GDM1 (cell line): ENCODE results near the gene TNNC1.

Experiments used
- DNase-seq: peaks from one replicate; lab custom pipeline; 2025; lab: John Stamatoyannopoulos, UW

Gene TNNC1

GRCh38 chr3:52442409-52443267 is 11.2 kb downstream of the TNNC1 start:
- no peak for DNase-seq

- no peak for DNase-seq
Measured at GRCh38 chr3:52441772-52442332, 12.0 kb downstream of the TNNC1 start.

- no peak for DNase-seq
Measured at GRCh38 chr3:52441091-52441771, 12.6 kb downstream of the TNNC1 start.

GRCh38 chr3:52440671-52441070 is 13.2 kb downstream of the TNNC1 start:
- no peak for DNase-seq

GRCh38 chr3:52440249-52440551 is 13.6 kb downstream of the TNNC1 start:
- no peak for DNase-seq

GRCh38 chr3:52439426-52440248 is 14.2 kb downstream of the TNNC1 start:
- DNase-seq: no peak

- no peak for DNase-seq
Measured at GRCh38 chr3:52438579-52439425, 15.0 kb downstream of the TNNC1 start.

GRCh38 chr3:52438104-52438376 is 15.8 kb downstream of the TNNC1 start:
- DNase-seq: no peak

GRCh38 chr3:52437326-52438103 is 16.3 kb downstream of the TNNC1 start:
- no peak for DNase-seq

- DNase-seq: no peak
Measured at GRCh38 chr3:52436500-52437149, 17.2 kb downstream of the TNNC1 start.

GRCh38 chr3:52435246-52436101 is 18.4 kb downstream of the TNNC1 start:
- DNase-seq: no peak

GRCh38 chr3:52434491-52435115 is 19.2 kb downstream of the TNNC1 start:
- DNase-seq: no peak

GRCh38 chr3:52433996-52434479 is 19.8 kb downstream of the TNNC1 start:
- no peak for DNase-seq

- DNase-seq: no peak
Measured at GRCh38 chr3:52433328-52433995, 20.4 kb downstream of the TNNC1 start.

GRCh38 chr3:52432691-52433141 is 21.1 kb downstream of the TNNC1 start:
- DNase-seq: no peak

- DNase-seq: no peak
Measured at GRCh38 chr3:52432225-52432624, 21.6 kb downstream of the TNNC1 start.

GRCh38 chr3:52431459-52432223 is 22.2 kb downstream of the TNNC1 start:
- DNase-seq: no peak
